GM21381 (cell line): Measurements from ENCODE around the gene DAAM2.

Experiments used
- ATAC-seq: cut with Tn5 transposase; IDR thresholded peaks from one replicate; pipeline ENCODE4 v1.9.1; 2021; ENCODE audit warnings: mild to moderate bottlenecking, moderate library complexity; ENCODE audit not compliant: unreplicated experiment

The DAAM2 gene

DNA sequence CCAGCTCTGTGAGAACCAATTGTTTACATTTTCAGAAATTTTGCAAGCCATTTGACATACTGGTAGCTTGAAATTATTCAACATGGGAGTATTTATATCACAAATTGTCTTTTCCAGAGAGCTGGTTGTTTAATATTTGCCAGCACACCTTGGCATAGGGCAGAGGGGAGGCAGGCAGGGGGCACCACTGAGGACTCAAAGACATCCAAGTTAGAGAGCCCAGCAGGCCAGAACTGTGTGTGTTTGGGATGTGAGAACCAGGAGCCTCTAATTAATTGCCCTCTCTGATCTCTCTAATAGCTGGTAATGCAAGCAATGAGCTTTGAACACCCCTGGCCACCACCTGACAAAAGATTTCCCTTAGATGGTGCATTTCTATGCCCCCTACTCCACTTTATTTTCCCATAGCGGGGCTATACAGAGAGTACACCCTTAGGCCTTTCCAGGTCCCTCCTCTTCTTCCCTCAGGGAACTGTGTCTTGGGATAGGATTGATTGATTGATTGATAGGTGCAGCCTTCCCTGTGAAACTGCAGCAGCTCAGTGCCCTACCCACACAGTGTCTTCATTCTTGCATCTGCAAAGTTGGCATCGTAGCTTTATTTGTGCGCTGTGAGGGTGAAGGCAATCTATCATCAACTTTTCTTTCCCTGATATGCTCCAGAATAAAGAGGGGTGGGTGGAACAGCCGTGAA is 112.9 kb downstream of the DAAM2 start:
- no peak for ATAC-seq

DNA sequence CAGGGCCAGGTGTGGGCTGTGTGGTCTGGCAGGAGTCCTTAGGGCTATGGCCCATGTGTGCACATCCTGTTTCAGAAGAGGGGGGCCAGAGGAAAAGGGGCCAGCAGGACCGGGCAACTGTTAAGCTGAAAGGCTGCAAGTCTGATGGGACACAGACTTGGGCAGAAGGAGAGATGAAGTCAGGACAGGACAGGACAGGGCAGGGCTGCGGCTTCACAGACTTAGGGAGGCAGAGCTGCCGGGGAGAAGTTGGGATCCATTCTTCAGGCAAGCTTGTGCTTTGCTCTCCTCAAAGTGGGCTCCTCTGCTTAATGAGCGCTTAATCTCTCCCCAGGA is 113.4 kb downstream of the DAAM2 start:
- ATAC-seq: no peak

DNA sequence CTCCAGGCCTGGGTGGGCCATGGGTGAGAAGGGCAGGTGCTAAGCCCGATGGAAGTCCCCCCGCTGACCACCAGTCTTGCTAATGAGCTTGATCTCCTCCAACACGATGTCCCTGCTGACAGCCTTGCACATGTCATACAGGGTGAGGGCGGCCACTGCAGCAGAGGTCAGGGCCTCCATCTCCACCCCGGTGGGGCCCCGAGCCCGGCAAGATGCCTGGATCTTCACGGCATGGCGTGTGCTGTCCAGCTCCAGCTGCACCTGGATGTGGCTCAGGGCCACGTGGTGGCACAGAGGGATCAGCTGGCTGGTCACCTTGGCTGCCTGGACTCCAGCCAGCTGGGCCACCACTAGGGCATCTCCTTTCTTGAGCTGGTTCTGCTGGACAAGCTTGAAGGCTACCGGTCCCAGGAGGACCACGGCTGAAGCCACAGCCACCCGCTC is 114.2 kb downstream of the DAAM2 start:
- ATAC-seq: no peak

DNA sequence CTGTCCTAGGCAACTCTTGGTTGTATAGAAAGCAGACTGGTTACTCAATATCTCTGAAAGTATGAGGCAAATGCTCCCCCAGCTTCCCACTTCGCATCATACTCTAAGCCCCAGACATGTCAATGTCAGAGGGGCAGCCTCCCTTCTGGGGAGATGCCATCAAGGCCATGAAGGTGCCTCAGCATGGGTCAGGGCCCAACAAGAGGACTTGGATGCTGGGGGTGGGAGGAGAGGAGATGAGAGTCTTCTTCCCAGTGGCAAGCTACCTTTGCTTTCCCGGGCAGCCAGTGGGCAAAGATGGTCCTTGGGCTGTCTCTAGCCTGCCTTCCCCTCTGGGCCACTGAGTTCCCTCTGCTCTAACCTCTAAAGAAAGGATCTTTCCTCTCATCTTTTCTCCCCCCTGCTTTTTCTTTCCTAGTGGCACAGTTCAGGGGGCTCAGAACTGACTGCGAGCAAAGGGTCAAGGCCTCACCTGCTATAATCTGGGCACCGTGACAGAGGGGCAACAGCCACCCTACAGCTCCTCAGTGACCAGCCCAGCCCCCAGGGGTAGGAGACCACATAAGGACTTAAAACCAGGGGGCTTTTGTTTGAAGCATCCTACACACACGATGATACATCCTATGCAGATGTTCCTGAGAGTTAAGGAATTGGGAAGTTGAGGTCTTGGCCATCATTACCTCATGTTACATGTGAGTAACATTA is 115.8 kb downstream of the DAAM2 start:
- no peak for ATAC-seq

DNA sequence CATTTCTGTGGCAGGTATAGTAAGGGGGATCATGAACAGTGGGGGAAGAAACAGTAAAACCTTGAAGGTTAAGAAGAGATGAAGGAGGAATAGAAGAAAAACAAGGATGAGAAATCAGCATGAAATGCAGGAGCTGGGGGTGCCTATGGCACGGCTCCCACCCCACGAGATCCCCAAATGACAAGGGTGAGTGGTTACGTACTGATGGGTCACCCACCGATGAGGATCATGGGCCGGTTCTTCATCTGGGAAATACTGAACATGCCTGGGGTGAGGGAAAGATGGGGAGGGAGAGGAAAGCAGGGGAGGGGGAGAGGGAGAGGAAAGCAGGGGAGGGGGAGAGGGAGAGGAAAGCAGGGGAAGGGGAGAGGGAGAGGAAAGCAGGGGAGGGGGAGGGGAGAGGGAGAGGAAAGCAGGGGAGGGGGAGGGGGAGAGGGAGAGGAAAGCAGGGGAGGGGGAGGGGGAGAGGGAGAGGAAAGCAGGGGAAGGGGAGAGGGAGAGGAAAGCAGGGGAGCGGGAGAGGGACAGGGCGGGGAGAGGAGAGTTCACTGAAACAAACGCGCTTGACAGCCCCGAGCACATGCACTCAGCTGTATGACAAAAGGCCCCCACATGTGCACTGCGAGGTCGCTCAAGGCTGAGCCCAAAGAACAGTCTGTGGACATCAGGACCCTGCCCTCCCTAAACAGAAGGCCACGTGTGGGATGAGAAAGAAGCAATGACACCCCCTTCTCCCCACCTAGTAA is 116.8 kb downstream of the DAAM2 start:
- no peak for ATAC-seq

DNA sequence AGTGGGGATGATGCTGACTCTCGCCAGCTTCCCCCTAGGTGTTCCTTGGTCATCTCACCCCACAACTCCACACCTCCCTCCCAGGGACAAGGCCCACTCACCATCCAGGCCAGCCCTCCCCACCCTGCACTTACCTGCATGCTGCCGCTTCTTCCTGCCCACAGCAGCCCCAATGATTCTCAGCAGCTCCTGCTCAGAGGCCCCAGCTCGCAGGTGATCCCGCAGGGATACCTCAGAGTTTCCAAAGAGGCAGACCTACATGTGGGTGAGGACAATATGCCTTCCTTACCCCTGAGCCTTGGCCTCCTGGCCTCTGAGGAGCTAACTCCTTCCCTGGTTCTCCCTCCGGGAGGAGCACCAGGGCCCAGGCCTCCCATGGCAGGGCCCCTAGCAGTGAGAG is 117.5 kb downstream of the DAAM2 start:
- no peak for ATAC-seq

DNA sequence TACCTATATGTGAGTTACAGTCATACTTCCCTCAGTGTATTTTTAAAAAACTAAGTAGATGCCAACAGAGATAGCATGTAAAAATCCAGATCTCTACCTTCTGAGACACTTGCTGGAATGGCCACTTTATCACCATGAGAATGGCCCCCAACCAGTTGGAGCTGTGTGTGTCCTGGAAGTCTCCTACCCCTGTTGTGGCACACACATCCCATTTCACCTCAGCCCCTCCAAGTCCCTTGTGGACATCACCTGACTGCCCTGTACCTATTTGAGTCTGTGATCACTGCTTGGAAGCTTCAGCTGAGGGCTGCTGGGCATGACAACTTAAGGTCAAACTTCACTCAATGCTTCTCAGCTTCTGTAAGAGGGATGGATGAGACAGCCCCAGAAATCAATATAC is 118.0 kb downstream of the DAAM2 start:
- ATAC-seq: no peak

DNA sequence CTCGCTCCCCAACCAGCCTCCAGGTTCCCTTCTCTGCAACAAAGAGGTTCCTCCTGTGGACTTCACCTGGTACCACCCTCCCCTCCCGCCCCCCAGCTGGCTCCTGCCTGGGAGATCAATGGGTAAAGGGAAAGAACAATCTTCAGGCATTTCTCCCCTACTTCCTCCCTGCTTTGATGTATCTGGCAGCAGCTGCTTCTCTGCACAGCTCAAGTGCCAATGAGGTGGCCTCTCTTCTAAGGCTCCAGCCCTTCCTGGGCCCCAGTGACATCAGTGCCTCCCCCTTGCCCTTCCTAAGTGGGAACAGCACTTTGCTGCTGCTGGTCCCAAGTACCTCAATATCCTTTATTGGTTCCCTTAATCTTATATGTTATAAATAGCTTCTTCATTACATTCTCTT is 118.6 kb downstream of the DAAM2 start:
- no peak for ATAC-seq

DNA sequence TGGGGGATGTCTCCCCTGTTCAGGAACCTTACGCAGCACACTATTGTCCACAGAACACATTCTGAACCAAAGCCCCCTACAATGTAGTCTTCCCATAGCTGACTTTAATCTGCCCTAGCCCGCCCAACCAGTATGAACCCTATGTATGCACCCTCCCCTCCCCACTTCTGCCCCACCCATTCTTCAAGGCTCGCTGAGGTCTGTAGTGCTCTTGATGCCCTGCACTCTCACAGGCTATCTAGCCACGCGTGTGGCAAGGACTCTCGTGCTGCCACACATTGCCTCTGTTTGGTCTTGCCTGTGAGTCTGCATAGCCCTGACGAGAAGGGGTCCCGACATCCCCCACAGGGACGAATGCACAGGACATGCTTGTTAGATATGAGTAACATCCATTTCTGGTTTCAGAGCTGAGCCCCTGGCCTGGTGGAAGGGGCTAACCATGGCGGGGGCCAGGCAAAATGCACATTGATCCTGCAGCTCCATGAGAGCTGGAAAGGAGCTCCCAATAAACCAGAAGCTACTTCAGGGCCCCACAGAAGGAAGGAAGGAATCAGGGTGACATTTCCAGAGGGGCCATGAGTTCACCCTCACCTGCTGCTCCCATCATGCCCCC is 119.4 kb downstream of the DAAM2 start:
- no peak for ATAC-seq

DNA sequence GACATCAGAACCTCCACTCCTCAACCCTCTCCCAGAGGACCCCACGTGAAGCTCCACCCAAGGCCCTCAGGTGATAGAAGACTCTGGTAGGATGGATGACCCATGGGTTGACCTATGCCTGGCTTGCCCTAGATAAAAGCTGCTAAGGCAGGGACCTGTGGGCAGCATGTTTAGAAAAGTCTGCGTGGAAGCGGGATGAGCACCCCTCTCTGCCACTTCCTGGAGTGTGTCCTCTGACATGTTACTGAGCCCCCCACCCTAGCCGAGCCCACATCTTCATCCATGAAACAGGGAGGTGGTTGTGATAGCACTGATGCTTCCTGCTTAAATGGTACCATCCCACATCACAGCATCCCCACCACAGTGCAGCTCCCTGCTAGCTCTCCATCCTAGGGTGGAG is 120.3 kb downstream of the DAAM2 start:
- no peak for ATAC-seq

DNA sequence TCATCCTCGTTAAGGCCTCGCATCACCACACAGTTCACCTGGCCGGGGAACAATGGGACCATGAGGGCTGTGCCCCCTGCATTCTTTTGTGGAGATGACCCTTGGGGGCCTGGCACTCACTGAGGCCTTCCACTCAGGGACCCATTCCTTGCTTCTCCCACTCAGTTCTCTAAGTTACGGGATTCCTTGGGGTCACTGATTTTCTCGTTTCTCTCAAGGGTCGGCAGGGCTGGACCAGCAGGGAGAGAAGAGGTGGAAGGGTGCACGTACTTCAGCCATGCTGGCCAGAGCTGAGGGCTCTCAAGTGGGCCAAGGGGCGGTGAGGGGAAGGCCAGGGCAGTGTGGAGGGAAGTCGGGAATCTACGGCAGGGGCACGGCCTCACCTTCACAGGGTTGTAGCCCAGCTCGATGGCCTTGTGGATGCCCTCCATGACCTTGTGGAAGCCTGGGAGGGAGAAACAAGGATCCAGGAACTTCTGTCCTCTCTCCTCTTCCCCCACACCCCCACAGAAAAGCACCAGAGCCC is 121.3 kb downstream of the DAAM2 start:
- no peak for ATAC-seq

DNA sequence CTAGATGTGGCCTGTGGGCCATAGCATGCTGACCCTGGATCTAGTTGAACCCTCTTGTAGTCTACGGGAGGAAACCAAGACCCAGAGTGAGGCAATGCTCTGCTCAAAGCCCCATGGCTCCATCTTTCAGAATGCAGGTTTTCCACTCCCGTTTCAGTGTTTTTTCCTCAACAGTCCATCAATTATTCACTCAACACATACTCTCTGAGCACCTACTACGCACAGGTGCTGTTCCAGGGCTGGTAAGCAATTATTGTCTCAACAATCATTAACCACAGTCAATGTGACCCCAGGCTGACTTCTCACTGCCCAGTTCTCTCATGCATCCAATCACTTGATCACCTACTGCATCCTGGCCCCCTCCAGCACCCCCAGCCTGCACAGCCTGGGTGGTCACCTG is 122.1 kb downstream of the DAAM2 start:
- no peak for ATAC-seq

DNA sequence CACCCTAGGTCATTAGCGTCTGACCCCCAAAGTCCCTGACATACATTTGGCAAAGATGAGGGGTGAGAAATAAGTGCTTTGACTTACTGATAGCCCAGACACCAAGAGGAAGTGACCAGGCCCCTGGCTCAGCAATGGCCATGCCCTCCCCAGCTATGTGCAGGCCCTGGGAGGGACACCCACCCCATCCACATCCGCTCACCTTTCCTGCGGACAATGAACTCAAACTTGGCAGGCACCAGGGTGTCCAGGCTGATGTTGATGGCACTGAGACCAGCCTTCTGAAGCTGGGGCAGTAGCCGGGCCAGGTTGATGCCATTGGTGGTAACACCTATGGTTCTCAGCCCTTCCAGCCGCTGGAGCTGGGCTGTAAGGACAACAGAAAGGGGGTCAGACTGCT is 123.7 kb downstream of the DAAM2 start:
- ATAC-seq: no peak

DNA sequence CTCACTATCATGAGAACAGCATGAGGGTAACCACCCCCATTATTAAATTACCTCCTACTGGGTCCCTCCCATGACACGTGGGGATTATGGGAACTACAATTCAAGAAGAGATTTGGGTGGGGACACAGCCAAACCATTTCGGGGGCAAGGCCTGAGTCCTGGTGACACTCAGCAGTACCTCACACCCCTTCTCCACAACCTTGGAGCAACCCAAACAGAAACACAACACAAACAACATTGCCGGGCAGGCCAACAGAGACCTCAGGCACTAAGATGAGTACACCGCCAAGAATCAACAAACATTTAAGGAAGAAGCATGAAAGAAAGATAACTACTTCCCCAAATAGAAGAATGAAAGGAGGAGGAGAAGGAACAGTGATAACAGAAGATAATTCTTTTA is 125.2 kb downstream of the DAAM2 start:
- no peak for ATAC-seq

DNA sequence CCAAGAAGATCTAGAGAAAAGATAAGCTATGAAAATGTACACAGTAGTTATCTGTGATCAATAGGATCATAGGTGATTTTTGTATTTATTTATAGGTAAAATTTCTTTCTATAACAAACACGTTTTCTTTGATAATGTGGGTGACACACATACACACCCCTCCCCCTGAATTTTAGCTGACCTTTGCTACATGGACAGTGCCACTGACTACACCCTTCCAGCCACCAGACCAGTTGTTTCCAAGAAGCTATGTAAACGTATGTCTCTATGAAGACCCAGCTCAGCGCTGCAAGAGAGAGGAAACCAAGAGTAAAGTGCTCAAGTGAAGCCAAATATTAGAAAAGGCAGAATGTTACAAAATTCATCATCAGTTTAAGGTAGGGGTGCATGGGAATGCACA is 125.8 kb downstream of the DAAM2 start:
- ATAC-seq: no peak

DNA sequence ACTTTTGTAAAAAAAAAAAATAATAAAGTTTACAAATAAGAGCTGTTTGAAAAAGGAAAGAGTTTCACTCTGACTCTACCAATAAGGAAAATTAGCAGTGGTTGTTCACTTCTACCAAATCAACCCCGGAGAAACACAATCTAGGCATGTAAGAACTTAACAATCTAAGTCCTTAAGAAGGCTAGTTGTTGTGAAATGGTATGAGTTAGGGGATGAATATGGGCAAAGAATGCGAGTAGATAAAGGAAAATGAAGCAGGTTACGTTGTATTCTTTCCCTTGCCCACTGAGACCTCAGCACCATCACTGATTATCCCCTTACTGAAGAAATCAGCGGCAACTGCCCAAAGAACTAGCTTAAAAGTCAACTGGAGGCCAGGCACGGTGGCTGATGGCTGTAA is 126.7 kb downstream of the DAAM2 start:
- ATAC-seq: no peak

DNA sequence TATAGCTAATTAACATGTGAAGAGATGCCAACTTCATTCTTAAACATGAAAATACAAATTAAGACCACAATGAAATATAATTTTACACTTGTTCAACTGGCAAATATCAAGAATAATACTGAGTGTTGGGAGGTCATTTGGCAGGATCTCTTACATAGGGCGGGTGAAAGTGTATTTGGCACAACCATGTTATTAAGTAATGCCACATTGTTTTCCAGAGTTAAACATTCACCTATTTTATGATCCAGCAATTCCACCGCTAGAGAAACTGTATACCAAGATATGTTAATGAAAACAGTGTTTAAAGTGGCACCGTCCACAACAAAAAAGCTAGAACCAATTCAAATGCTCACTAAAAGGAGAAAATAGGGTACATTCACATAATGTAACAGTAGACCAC is 128.0 kb downstream of the DAAM2 start:
- no peak for ATAC-seq

DNA sequence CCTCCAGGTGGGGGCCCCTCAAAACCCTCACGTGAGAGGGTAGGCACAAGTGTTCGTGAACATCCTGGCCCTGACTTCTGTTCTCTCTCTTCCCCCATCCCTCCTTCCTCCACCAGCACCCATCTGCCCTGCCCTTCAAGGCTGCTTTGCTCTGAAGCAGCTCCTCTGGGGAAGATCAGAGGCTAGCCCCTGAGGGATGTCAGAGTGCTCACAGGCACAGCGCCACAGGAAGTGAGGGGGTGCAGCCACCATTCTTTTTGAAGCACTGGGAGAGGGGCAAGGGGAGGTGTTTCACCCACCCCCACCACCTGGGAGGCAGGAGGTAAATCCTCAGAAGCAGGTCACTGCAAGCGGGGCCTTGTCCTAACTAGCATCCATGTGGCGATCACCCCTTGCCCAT is 130.6 kb downstream of the DAAM2 start:
- no peak for ATAC-seq

DNA sequence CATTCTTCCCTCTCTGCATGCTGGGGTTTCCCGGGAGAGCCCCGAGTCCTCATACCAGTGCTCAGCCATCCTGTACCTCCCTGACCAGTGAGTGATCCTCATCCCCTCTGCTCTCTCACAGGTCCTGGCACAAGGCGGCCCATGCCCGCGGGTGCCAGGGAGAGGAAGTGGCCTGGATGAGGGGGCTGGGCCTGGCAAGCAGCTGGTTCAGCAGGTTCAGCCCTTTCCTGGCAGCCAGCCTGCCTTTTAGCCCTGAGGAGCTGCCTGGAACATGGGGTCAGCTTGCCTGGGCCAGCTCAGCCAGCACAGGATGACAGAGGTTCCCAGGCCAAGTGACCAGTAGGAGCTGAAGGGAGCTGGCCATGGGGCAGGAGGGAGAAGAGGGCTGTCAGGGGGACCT is 131.2 kb downstream of the DAAM2 start:
- no peak for ATAC-seq

DNA sequence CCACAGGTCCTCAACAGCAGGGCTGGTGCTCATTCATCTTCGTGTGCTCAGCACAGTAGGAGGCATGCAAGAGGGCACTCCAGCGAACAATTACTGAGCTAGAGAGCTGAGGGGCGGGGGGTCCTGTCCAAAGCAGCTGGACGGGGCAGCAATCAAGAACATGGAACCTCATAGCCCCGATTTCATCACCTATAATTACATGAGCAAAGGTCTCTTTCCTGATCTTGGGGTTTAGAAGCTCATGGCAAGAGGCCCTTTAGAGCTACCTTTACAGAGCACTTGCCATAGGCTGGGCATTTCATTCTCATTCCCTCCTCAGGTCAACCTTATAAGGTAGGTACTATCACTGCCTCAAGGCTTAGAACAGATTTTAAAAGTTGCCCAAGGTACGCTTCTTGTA is 131.7 kb downstream of the DAAM2 start:
- ATAC-seq: no peak

DNA sequence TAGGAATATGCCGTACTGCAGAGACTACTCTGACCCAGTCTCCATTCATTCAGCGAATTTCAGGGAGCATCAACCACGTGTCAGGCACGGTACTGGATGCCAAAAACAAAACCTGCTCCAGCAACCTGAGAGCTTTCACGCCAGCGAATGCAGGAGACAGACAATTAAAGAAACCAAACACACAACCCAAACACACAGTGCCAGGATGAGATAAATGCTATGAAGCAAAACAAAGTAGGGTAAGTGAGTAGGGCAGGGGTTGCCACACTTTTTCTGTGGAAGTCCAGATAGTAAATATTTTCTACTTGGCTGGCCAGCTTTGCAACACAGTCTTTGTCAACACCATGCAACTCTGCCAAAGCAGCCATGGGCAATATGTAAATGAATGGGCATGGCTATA is 132.1 kb downstream of the DAAM2 start:
- no peak for ATAC-seq
